GM21381 (cell line): ENCODE results near the gene TSEN54.

Experiments
- ATAC-seq: cut with Tn5 transposase; IDR thresholded peaks from one replicate; pipeline ENCODE4 v1.9.1; 2021; ENCODE audit warnings: mild to moderate bottlenecking, moderate library complexity; ENCODE audit not compliant: unreplicated experiment

The TSEN54 gene

DNA sequence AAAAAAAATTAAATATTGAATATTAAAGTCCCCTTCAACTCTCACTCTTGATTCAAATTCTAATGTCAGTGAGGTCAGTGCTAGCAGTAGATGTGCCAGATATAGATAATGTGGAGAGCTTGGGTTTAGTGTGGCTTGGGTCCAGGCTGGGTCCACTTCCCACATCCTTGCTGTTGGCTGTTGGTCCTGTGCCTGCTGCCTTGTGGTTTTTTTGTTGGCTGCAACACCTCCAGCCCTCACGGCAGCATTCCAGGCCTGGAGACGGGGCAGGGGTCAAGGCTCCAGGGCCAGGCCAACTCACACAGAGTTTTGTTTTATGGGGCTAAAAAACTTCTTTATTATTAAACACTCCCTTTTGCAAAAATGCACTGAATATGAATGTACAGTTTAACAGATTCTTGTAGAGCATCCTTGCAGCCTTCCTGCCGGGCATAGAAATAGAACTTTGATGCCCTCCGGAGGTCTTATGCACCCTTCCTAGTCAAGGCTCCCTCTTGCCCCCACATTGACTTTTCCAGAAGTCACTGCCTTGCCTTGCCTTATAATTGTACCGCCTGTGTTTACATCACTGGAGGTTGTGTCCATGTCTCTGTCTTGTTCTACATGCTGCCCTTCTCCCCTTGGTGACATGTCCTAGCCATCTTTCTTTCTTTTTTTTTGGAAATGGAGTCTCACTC lies 45.7 kb downstream of the TSEN54 start:
- ATAC-seq = no peak

DNA sequence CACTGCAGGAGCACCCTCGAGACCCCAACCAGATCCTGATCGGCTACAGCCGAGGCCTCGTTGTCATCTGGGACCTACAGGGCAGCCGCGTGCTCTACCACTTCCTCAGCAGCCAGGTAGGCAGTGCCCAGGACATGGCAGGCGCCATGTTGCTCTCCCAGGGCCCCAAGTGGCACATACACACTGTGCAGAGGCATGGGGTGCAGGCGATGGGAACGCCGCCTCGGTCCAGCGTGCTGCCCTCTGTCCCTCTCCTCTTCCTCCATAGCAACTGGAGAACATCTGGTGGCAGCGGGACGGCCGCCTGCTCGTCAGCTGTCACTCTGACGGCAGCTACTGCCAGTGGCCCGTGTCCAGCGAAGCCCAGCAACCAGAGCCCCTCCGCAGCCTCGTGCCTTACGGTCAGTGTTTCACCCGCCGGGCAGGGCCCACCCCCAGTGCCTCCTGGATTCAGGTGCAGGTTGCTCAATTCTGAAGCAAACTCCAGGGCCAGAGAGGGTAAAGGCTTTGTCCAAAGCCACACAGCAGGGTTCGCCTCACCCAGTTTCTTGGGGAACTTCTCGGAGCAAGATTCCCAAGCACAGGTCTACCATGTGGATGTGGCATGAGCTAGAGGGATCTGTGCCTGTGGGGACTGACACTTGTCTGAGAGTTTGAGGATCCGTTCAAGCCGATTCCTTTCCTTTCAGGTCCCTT lies 46.9 kb downstream of the TSEN54 start:
- no peak for ATAC-seq

- ATAC-seq = no peak
These were observed 47.9 kb downstream of the TSEN54 start for GRCh38 chr17:75564195-75564594.

DNA sequence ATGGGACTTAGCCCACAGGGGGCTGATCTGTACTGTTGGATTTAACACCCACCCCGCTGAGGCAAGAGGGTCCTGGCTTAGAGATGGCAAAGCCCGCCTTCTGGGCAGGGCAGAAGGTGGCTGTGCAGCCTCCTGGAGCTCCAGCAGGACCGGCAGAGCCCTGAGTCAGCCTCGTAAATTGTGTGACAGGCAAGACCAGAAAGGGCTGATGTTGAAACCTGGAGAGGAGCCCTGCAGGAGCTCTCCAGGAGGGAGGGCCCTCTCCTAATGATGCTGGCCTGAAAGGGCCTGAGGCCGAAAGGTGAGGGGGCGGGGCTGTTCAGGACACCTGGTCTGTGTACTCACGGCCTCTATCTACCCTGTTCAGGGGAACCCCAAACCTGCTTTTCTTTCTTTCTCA lies 48.7 kb downstream of the TSEN54 start:
- no peak for ATAC-seq

- ATAC-seq = no peak
These were observed 49.3 kb downstream of the TSEN54 start for GRCh38 chr17:75565618-75566017.

DNA sequence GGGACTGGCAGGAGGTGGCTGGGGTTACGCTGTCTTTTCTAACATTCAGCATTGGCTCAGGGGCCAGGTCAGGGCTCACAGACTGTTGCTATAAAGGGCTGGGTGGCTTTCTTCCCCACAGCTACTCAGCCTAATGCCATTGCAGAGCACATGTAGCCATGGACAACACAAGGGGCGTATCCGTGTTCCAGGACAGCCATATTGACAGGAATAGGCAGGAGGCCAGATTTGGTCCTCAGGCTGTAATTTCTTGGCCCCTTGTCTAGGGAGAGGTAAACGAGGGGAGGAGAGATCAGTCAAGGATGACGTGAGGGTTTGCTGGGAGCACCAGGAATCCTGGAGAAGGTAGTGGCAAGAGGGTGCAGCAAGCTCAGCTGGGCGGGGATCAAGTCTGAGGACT lies 50.1 kb downstream of the TSEN54 start:
- no peak for ATAC-seq

GRCh38 chr17:75566834-75567233 lies 50.5 kb downstream of the TSEN54 start:
- no peak for ATAC-seq

- ATAC-seq = no peak
These were observed 52.3 kb downstream of the TSEN54 start for GRCh38 chr17:75568412-75569255.

DNA sequence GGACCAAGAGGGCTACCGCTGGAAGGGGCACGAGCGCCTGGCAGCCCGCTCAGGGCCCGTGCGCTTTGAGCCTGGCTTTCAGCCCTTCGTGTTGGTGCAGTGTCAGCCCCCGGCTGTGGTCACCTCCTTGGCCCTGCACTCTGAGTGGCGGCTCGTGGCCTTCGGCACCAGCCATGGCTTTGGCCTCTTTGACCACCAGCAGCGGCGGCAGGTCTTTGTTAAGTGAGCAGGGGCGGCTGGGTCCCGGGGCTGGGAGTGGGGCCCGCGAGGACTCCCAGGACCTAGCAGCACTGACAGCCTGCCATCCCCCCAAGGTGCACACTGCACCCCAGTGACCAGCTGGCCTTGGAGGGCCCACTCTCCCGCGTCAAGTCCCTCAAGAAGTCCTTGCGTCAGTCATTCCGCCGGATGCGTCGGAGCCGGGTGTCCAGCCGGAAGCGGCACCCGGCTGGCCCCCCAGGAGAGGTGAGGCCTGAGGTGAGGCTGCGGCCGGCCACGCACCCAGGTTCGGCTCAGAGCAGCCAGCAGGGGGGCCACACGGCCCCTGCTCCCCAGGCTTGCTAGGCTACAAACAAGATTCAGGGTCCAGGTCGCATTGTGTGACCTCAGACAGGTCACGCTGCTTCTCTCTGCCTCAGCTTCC lies 53.8 kb downstream of the TSEN54 start:
- no peak for ATAC-seq

DNA sequence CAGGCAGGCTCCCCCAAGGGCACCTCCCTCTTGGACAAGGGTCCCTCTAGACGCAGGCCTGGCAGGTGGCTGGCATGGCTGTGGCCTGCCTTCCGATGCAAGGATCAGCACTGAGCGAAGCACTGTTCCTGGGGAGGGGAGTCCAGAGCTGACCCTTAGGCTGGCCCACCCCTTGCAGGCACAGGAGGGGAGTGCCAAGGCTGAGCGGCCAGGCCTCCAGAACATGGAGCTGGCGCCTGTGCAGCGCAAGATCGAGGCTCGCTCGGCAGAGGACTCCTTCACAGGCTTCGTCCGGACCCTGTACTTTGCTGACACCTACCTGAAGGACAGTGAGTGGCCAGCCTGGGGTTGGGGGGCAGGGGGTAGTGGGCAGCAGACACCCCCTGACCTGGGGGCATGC lies 54.4 kb downstream of the TSEN54 start:
- ATAC-seq = no peak

GRCh38 chr17:75571197-75571884 lies 55.0 kb downstream of the TSEN54 start:
- no peak for ATAC-seq

DNA sequence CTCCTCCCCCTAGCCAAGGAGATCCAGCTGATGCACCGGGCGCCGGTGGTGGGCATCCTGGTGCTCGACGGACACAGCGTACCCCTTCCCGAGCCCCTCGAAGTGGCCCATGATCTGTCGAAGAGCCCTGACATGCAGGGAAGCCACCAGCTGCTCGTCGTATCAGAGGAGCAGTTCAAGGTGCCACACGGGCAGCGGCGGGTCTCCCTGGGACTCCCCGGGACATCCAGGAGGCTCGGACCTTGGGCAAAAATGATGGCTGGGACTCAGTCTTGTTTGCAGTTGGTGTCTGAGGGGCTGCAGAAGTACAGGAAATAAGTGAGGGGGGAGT lies 55.5 kb downstream of the TSEN54 start:
- no peak for ATAC-seq

DNA sequence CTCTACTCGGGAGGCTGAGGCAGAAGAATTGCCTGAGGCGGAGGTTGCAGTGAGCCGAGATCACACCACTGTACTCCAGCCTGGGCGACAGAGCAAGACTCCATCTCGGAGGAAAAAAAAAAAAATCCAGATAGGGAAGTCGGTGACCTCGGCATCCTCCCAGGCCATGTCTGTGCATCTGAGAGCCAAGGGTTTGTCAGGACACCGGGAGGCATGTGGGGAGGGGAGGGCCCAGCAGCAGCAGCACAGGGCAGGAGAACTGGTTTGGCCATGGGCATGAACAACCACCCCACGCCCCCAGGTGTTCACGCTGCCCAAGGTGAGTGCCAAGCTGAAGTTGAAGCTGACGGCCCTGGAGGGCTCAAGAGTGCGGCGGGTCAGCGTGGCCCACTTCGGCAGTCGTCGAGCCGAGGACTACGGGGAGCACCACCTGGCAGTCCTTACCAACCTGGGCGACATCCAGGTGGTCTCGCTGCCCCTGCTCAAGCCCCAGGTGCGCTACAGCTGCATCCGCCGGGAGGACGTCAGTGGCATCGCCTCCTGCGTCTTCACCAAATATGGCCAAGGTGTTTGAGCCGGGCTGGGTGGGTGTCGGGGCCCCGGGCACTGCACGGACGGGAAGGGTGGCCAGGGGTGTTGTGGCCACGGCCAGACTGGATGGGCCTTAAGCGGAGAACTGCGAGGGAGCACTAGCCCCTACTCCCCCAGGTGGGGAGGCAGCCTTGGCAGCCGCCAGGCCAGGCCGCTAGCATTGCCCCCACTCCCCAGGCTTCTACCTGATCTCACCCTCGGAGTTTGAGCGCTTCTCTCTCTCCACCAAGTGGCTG lies 56.6 kb downstream of the TSEN54 start:
- no peak for ATAC-seq

GRCh38 chr17:75573540-75573957 lies 57.2 kb downstream of the TSEN54 start:
- no peak for ATAC-seq

DNA sequence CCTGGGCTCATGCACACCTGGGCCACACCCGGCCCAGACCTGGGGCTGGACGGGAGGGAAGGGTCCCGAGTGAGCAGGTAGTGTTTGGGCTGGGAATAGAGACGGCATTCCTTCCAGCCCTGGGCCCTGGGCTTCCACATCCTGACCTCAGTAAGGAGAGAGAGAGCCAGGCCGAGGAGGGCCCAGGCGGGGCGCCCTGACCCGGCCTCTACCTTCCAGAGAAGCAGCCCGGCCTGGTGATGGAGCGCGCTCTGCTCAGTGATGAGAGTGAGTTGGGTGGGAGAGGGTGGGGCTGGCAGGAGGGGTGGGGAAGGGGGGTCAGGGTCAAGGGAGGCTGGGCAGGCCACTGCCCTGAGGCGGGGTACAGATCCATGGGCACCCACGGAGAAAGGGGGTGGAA lies 57.7 kb downstream of the TSEN54 start:
- ATAC-seq = no peak
